B cell (primary cell): Measurements from ENCODE around the gene RFT1. TPM values are rescaled to one million over a fixed set of nuclear protein-coding genes. Genes with fewer than 3 reads are reported as not detected.

Experiments used
- ATAC-seq: fragments of 200-7000 bp; cut with Tn5 transposase; one replicate; pipeline ENCODE4 v1.10.0; 2021; ENCODE audit warnings: low read depth, mild to moderate bottlenecking, moderate number of reproducible peaks, moderate library complexity
- CTCF ChIA-PET: fragments of 350-600 bp; sonication (Branson Sonifier 250); formaldehyde crosslinking; loops from one replicate; lab custom pipeline; 2021; ENCODE audit warnings: antibody characterized with exemption, inconsistent platforms; lab: Charles Lee
- POLR2A ChIA-PET: fragments of 350-600 bp; sonication (Branson Sonifier 250); formaldehyde crosslinking; loops from one replicate; lab custom pipeline; 2021; ENCODE audit warnings: antibody characterized with exemption; lab: Charles Lee
- DNase-seq: peaks from one replicate; pipeline ENCODE4 v3.0.0; 2013
- H2AFZ ChIP-seq: 2 replicates; pipeline ENCODE4 v1.6.1; 2012; ENCODE audit warnings: mild to moderate bottlenecking, low read depth, low read length; ENCODE audit not compliant: insufficient read depth, poor library complexity, severe bottlenecking
- H3K27ac ChIP-seq, 2 donors: 1 replicate in 1 of 2; 2 replicates in 1 of 2; pipeline ENCODE4 v1.5.1; 2012 to 2013; ENCODE audit warnings: low read length in 2 of 2, mild to moderate bottlenecking in 2 of 2, moderate library complexity in 1 of 2
- H3K27me3 ChIP-seq, 4 experiments: fragments of 200-600 bp in 1 of 4; sonication (generic) in 1 of 4; replicated peaks in 1 of 4; 1 replicate in 2 of 4; 2 replicates in 2 of 4; pipeline versions ENCODE4 v1.6.1 to v1.7.0; 2013 to 2016; ENCODE audit warnings: low read length in 3 of 4, mild to moderate bottlenecking in 2 of 4, mixed read lengths in 1 of 4, moderate library complexity in 1 of 4; ENCODE audit not compliant: insufficient read depth in 4 of 4, control insufficient read depth in 3 of 4; ENCODE audit errors: control extremely low read depth in 1 of 4
- H3K36me3 ChIP-seq, 2 experiments: replicated peaks in 1 of 2; 1 replicate in 1 of 2; 2 replicates in 1 of 2; pipeline versions ENCODE4 v1.6.1 to v1.7.1; 2013; ENCODE audit warnings: low read length in 1 of 2; ENCODE audit not compliant: insufficient read depth in 2 of 2, control insufficient read depth in 1 of 2; ENCODE audit errors: control extremely low read depth in 1 of 2, extremely low read depth in 1 of 2
- H3K4me1 ChIP-seq, 2 donors: fragments of 200-600 bp in 1 of 2; sonication (generic) in 1 of 2; 1 replicate in 1 of 2; 2 replicates in 1 of 2; pipeline versions ENCODE4 v1.5.1 to v1.6.1; 2013 to 2017; ENCODE audit warnings: low read length in 2 of 2; ENCODE audit not compliant: control insufficient read depth in 2 of 2, insufficient read depth in 2 of 2
- H3K4me2 ChIP-seq: replicated peaks from 2 replicates; pipeline ENCODE3; 2012; ENCODE audit warnings: mild to moderate bottlenecking, low read depth, low read length; ENCODE audit not compliant: poor library complexity, severe bottlenecking
- H3K4me3 ChIP-seq, 5 experiments: fragments of 200-600 bp in 1 of 5; sonication (generic) in 1 of 5; 1 replicate in 3 of 5; 2 replicates in 2 of 5; pipeline versions ENCODE4 v1.5.1 to v1.7.0; 2011 to 2016; ENCODE audit warnings: low read length in 4 of 5, mild to moderate bottlenecking in 4 of 5, low read depth in 2 of 5, control low read depth in 1 of 5, moderate library complexity in 1 of 5; ENCODE audit not compliant: insufficient read depth in 1 of 5; ENCODE audit errors: control extremely low read depth in 1 of 5, extremely low read depth in 1 of 5
- H3K79me2 ChIP-seq: fragments of 200-600 bp; sonication (generic); one replicate; pipeline ENCODE4 v1.6.0; 2016; ENCODE audit warnings: low read length; ENCODE audit not compliant: control insufficient read depth, insufficient read depth
- H3K9ac ChIP-seq: fragments of 200-600 bp; sonication (generic); 2 replicates; pipeline ENCODE4 v1.6.1; 2017; ENCODE audit warnings: mild to moderate bottlenecking, low read length, moderate library complexity
- H3K9me3 ChIP-seq, 3 donors: one replicate each; pipeline versions ENCODE4 v1.6.1 to v1.7.1; 2013; ENCODE audit warnings: low read length in 2 of 3; ENCODE audit not compliant: control insufficient read depth in 2 of 3, insufficient read depth in 1 of 3; ENCODE audit errors: control extremely low read depth in 1 of 3
- H4K20me1 ChIP-seq: 2 replicates; pipeline ENCODE4 v1.6.0; 2012; ENCODE audit warnings: mild to moderate bottlenecking, low read length; ENCODE audit not compliant: insufficient read depth, control insufficient read depth, poor library complexity, severe bottlenecking
- H3K27ac Mint-ChIP-seq: one replicate; pipeline ENCODE4 v1.8.0; 2021; ENCODE audit warnings: mixed read lengths
- H3K27me3 Mint-ChIP-seq: one replicate; pipeline ENCODE4 v1.8.0; 2021; ENCODE audit warnings: mixed read lengths
- H3K4me1 Mint-ChIP-seq: one replicate; pipeline ENCODE4 v1.8.0; 2021; ENCODE audit warnings: mixed read lengths
- H3K4me3 Mint-ChIP-seq: one replicate; pipeline ENCODE4 v1.8.0; 2021; ENCODE audit warnings: mixed read lengths
- H3K9me3 Mint-ChIP-seq: one replicate; pipeline ENCODE4 v1.8.0; 2022; ENCODE audit warnings: mixed read lengths; ENCODE audit not compliant: insufficient read depth
- CTCF ChIP-seq: fragments of 200-600 bp; IDR thresholded peaks from one replicate; pipeline ENCODE4 v1.8.0; 2022; ENCODE audit warnings: antibody characterized with exemption, mild to moderate bottlenecking
- EZH2 ChIP-seq: IDR thresholded peaks from 2 replicates; pipeline ENCODE4 v1.6.1; 2012; ENCODE audit warnings: borderline replicate concordance, low read depth, mild to moderate bottlenecking, moderate library complexity, low read length; ENCODE audit not compliant: insufficient read depth, poor library complexity, severe bottlenecking
- WGBS: methylation state at CpG from one replicate; pipeline ENCODE4 v1.1.5; 2013; ENCODE audit warnings: missing lambda C conversion rate; ENCODE audit not compliant: insufficient coverage; 5-methylcytosine and 5-hydroxymethylcytosine counted together
- intact Hi-C: fragments of 100-400 bp; cut with micrococcal nuclease; formaldehyde crosslinking; loops from one replicate; pipeline ENCODE4 v1.10.0; 2022
- polyA minus RNA-seq: library from RNA; depleted of rRNA, polyadenylated mRNA; stranded (reverse); fragments of >200 nt; gene quantifications from 2 replicates; pipeline ENCODE4 v1.2.3, GENCODE V29; 2012
- polyA plus RNA-seq: library from polyadenylated mRNA; depleted of rRNA; stranded (reverse); fragments of >200 nt; gene quantifications from 2 replicates; pipeline ENCODE4 v1.2.3, GENCODE V29; 2012
- total RNA-seq, 2 donors: library from RNA; stranded (reverse); fragments of 120-200 nt in 1 of 2; gene quantifications; 1 replicate in 1 of 2; 2 replicates in 1 of 2; pipeline versions ENCODE4 v1.2.3 to v1.2.4, GENCODE V29; 2013 to 2022

RFT1 gene
- total RNA-seq (28.9 and 30.7 TPM in 2 replicates), polyA plus RNA-seq (9.9 and 12.1 TPM in 2 replicates), polyA minus RNA-seq (6.6 and 9.2 TPM in 2 replicates)
- 16.3 TPM for total RNA-seq (2013)

GRCh38 chr3:53130179-53131061 lies at the start of gene RFT1:
Gene RFT1 (minus strand): TSS chr3:53130435. CDS start chr3:53130400, 35 bp downstream.
- Mint-ChIP-seq H3K9me3 (no peaks in the 10 kb centered on the region), H3K27ac (peak within 1 kb of the TSS; percentile 97), H3K4me3 (peak within 1 kb of the TSS; percentile 94), H3K4me1 (peaks cover 31% of the 10 kb centered on the region), H3K27me3 (no peaks in the 10 kb centered on the region)
- peak within 1 kb of the TSS; percentile 76 to 87 (median 87) for H3K4me3 ChIP-seq
- peaks cover 22 to 23% of the 10 kb centered on the region in 2 donors for H3K4me1 ChIP-seq
- no peak for TF ChIP-seq CTCF
- TF ChIP-seq EZH2: no peak
- peaks cover 6% of the 10 kb centered on the region in 2 experiments for H3K36me3 ChIP-seq
- ATAC-seq: peak; percentile 90
- POLR2A ChIA-PET: interaction anchor here (0.6 to 5.9 kb wide), 4 partner anchors 30 to 50 kb away, joined by 4 to 22 read pairs (median 4); partner anchors contain the start of gene PRKCD
- no peaks in the 10 kb centered on the region for H4K20me1 ChIP-seq
- intact Hi-C loops: loop anchor here (1.0 to 5.0 kb wide), 8 partner anchors 16 to 443 kb away; partner anchors contain the start of genes DCP1A, GNL3, PBRM1 and PRKCD
- H2AFZ ChIP-seq: peak within 1 kb of the TSS; percentile 93
- peak within 1 kb of the TSS; percentile 87 for H3K4me2 ChIP-seq
- peak within 1 kb of the TSS; percentile 92 for H3K9ac ChIP-seq
- CTCF ChIA-PET: interaction anchor here (0.8 to 8.0 kb wide), 7 partner anchors 15 to 122 kb away, joined by 3 to 318 read pairs (median 4); no protein-coding TSS in a partner anchor
- H3K79me2 ChIP-seq: peaks cover 39% of the 10 kb centered on the region
- no peaks in the 10 kb centered on the region for H3K27me3 ChIP-seq
- 1% methylated on average over 38 of the region's 41 CpGs for WGBS
- peak; percentile 98 for DNase-seq
- peak within 1 kb of the TSS; percentile 86 to 97 for H3K27ac ChIP-seq
- no peaks in the 10 kb centered on the region for H3K9me3 ChIP-seq
